Liver (tissue), 9 donors: ENCODE results near the gene LRRFIP1. TPM values are rescaled to one million over a fixed set of nuclear protein-coding genes. Genes with fewer than 3 reads are reported as not detected.
A peak's percentile ranks its signal among the peaks of the same experiment; 100 is the strongest.

Experiments used
- DNase-seq: peaks from one replicate; pipeline ENCODE4 v3.0.0-alpha.2; 2017; ENCODE audit warnings: low spot score
- H3K27ac ChIP-seq, 2 donors: one replicate each; pipeline ENCODE4 v1.7.0; 2013; ENCODE audit warnings: inconsistent platforms in 2 of 2, low read length in 2 of 2, control low read depth in 1 of 2, low read depth in 1 of 2, mild to moderate bottlenecking in 1 of 2
- H3K27me3 ChIP-seq, 4 donors: one replicate each; pipeline versions ENCODE4 v1.6.1 to v1.7.0; 2013; ENCODE audit warnings: low read length in 3 of 4, inconsistent platforms in 1 of 4, mild to moderate bottlenecking in 1 of 4, moderate library complexity in 1 of 4; ENCODE audit not compliant: control insufficient read depth in 4 of 4, insufficient read depth in 4 of 4
- H3K36me3 ChIP-seq, 4 donors: one replicate each; pipeline versions ENCODE4 v1.6.1 to v1.7.0; 2013; ENCODE audit warnings: low read length in 3 of 4, mild to moderate bottlenecking in 3 of 4, low read depth in 1 of 4, moderate library complexity in 1 of 4; ENCODE audit not compliant: control insufficient read depth in 4 of 4, insufficient read depth in 3 of 4
- H3K4me1 ChIP-seq, 4 donors: one replicate each; pipeline versions ENCODE4 v1.6.1 to v1.7.0; 2013; ENCODE audit warnings: low read length in 3 of 4, mild to moderate bottlenecking in 3 of 4, moderate library complexity in 1 of 4; ENCODE audit not compliant: control insufficient read depth in 4 of 4, insufficient read depth in 4 of 4
- H3K4me3 ChIP-seq, 3 donors: one replicate each; pipeline versions ENCODE4 v1.6.1 to v1.7.0; 2013; ENCODE audit warnings: low read length in 3 of 3, control low read depth in 1 of 3, low read depth in 1 of 3, mild to moderate bottlenecking in 1 of 3
- H3K9ac ChIP-seq, 2 donors: one replicate each; pipeline ENCODE4 v1.7.0; 2013; ENCODE audit warnings: low read length in 2 of 2, mild to moderate bottlenecking in 2 of 2, moderate library complexity in 2 of 2, control low read depth in 1 of 2, low read depth in 1 of 2
- H3K9me3 ChIP-seq, 4 donors: one replicate each; pipeline versions ENCODE4 v1.6.1 to v1.7.0; 2013; ENCODE audit warnings: low read length in 3 of 4; ENCODE audit not compliant: control insufficient read depth in 4 of 4
- ATF3 ChIP-seq: IDR thresholded peaks from 2 replicates; pipeline ENCODE4 v1.6.1; 2016; ENCODE audit warnings: antibody characterized with exemption
- CTCF ChIP-seq: fragments of 150-350 bp; IDR thresholded peaks from 2 replicates; pipeline ENCODE4 v1.5.1; 2017; ENCODE audit warnings: improper control_type of control experiment, low read depth, low read length; ENCODE audit not compliant: missing input control
- EGR1 ChIP-seq, 2 donors: IDR thresholded peaks; 2 replicates each; pipeline ENCODE4 v1.6.1; 2016 to 2018; ENCODE audit warnings: antibody characterized with exemption in 2 of 2, low read depth in 2 of 2
- FOXA1 ChIP-seq: IDR thresholded peaks from 2 replicates; pipeline ENCODE4 v1.6.1; 2016; ENCODE audit warnings: antibody characterized with exemption
- HNF4A ChIP-seq, 2 donors: conservative IDR thresholded peaks; 2 replicates each; pipeline ENCODE4 v1.6.1; 2016; ENCODE audit warnings: antibody characterized with exemption in 2 of 2, mild to moderate bottlenecking in 2 of 2
- HNF4G ChIP-seq: IDR thresholded peaks from 2 replicates; pipeline ENCODE4 v1.6.1; 2016; ENCODE audit warnings: antibody characterized with exemption
- MAX ChIP-seq: IDR thresholded peaks from 2 replicates; pipeline ENCODE4 v1.6.1; 2016; ENCODE audit warnings: antibody characterized with exemption
- NR2F2 ChIP-seq: IDR thresholded peaks from 2 replicates; pipeline ENCODE4 v1.6.1; 2016; ENCODE audit warnings: antibody characterized with exemption
- RAD21 ChIP-seq, 2 donors: IDR thresholded peaks; 2 replicates each; pipeline ENCODE4 v1.6.1; 2016; ENCODE audit warnings: antibody characterized with exemption in 2 of 2, mild to moderate bottlenecking in 2 of 2
- REST ChIP-seq: IDR thresholded peaks from 2 replicates; pipeline ENCODE4 v1.6.1; 2016; ENCODE audit warnings: antibody characterized with exemption, mild to moderate bottlenecking
- RXRA ChIP-seq, 2 donors: IDR thresholded peaks; 2 replicates each; pipeline ENCODE4 v1.6.1; 2017 to 2018; ENCODE audit warnings: antibody characterized with exemption in 2 of 2, mild to moderate bottlenecking in 1 of 2
- TAF1 ChIP-seq: conservative IDR thresholded peaks from 2 replicates; pipeline ENCODE4 v1.6.1; 2016; ENCODE audit warnings: antibody characterized with exemption, mild to moderate bottlenecking
- YY1 ChIP-seq: IDR thresholded peaks from 2 replicates; pipeline ENCODE4 v1.6.1; 2016; ENCODE audit warnings: antibody characterized with exemption, mild to moderate bottlenecking
- WGBS: extraction: QIAGEN DNeasy Blood & Tissue Kit; methylation state at CpG from one replicate; pipeline ENCODE4 v1.1.7; 2013; 5-methylcytosine and 5-hydroxymethylcytosine counted together
- polyA plus RNA-seq, 2 donors: library from polyadenylated mRNA; stranded (reverse) in 1 of 2; unstranded in 1 of 2; fragments of 200-250 nt in 1 of 2; fragments of >200 nt in 1 of 2; fragmentation: Nextera tagmentation in 1 of 2; extraction: Ambion mirVana in 1 of 2; gene quantifications; one replicate each; pipeline versions ENCODE4 v1.2.1 to v1.2.3, GENCODE V29; 2013 to 2015
- total RNA-seq, 2 donors: library from RNA; depleted of rRNA; stranded (reverse); fragments of >200 nt; gene quantifications; one replicate each; pipeline ENCODE4 v1.2.3, GENCODE V29; 2014
- donor health status: healthy.
- donor health status: healthy.
- donor health status: healthy.
- donor health status: healthy.
- donor health status: healthy.

LRRFIP1 gene
- total and polyA plus RNA-seq, 4 donors: 13.3 to 56.1 (median 39.1) TPM

GRCh38 chr2:237735798-237736197 lies 108.4 kb downstream of the LRRFIP1 start:
- WGBS: 96% methylated on average over 8 of the region's 8 CpGs
- DNase-seq: no peak
- H3K9me3 ChIP-seq: no peaks in the 10 kb centered on the region
- peaks cover 11 to 29% (median 21%) of the 10 kb centered on the region in 4 donors for H3K4me1 ChIP-seq
- H3K4me3 ChIP-seq: no peak overlapping the region
- TF ChIP-seq REST (no peak), MAX (no peak), FOXA1 (no peak), HNF4A (conservative IDR thresholded peaks at IDR 0.05) (no peak), ATF3 (no peak), HNF4G (no peak), TAF1 (no peak), EGR1 (IDR thresholded peaks at IDR 0.05; ENCODE audit: low read depth in 2 of 2) (no peak), CTCF (no peak), NR2F2 (no peak), RAD21 (IDR thresholded peaks at IDR 0.05) (no peak)
- H3K36me3 ChIP-seq: peaks cover 0 to 4% (median 2%) of the 10 kb centered on the region in 4 donors
- no peaks in the 10 kb centered on the region for H3K27me3 ChIP-seq
- no peak overlapping the region for H3K27ac ChIP-seq
- H3K9ac ChIP-seq: no peak overlapping the region

GRCh38 chr2:237736783-237737182 lies 109.4 kb downstream of the LRRFIP1 start:
- Histone ChIP-seq H3K27ac (no peak overlapping the region), H3K9ac (no peak overlapping the region), H3K27me3 (no peaks in the 10 kb centered on the region), H3K4me1 (peaks cover 11 to 25% (median 19%) of the 10 kb centered on the region in 4 donors), H3K9me3 (no peaks in the 10 kb centered on the region), H3K36me3 (peaks cover 0 to 4% (median 2%) of the 10 kb centered on the region in 4 donors), H3K4me3 (no peak overlapping the region)
- DNase-seq: no peak
- TF ChIP-seq NR2F2: peak; percentile 76
- TF ChIP-seq YY1: no peak
- TF ChIP-seq RAD21 (IDR thresholded peaks at IDR 0.05): no peak
- no peak for TF ChIP-seq RXRA (IDR thresholded peaks at IDR 0.05)
- WGBS: 84% methylated on average over 13 of the region's 13 CpGs
